Tibial artery (tissue), 4 donors: Measurements from ENCODE around the gene SCAP.
"Not testable (repeated sequence)": the region's sequence is repeated elsewhere in the genome, so short reads cannot be mapped to it uniquely, and the experiment has no call there.

ENCODE experiments used
- DNase-seq, 2 donors: peaks; one replicate each; pipeline ENCODE4 v3.0.0-alpha.2; 2019
- H3K27ac ChIP-seq, 2 donors: fragments of 200-600 bp; sonication (generic) in 1 of 2; 1 replicate in 1 of 2; 2 replicates in 1 of 2; pipeline ENCODE4 v1.5.1; 2018 to 2019; ENCODE audit warnings: mild to moderate bottlenecking in 1 of 2
- H3K27me3 ChIP-seq, 2 donors: fragments of 200-600 bp; sonication (generic) in 1 of 2; one replicate each; pipeline versions ENCODE4 v1.5.1 to v1.6.0; 2016 to 2019
- H3K36me3 ChIP-seq, 3 donors: fragments of 200-600 bp; sonication (generic) in 2 of 3; one replicate each; pipeline ENCODE4 v1.5.1; 2016 to 2019; ENCODE audit warnings: mild to moderate bottlenecking in 2 of 3
- H3K4me1 ChIP-seq, 4 donors: fragments of 200-600 bp; sonication (generic) in 2 of 4; 1 replicate in 3 of 4; 2 replicates in 1 of 4; pipeline ENCODE4 v1.5.1; 2016 to 2019
- H3K4me3 ChIP-seq, 2 donors: fragments of 200-600 bp; sonication (generic) in 1 of 2; 1 replicate in 1 of 2; 2 replicates in 1 of 2; pipeline ENCODE4 v1.5.1; 2018 to 2019; ENCODE audit warnings: mild to moderate bottlenecking in 2 of 2
- H3K9me3 ChIP-seq, 3 donors: fragments of 200-600 bp; sonication (generic) in 1 of 3; one replicate each; pipeline ENCODE4 v1.5.1; 2016 to 2019
- CTCF ChIP-seq, 2 experiments: fragments of 200-600 bp in 1 of 2; fragments of 450-650 bp in 1 of 2; IDR thresholded peaks; one replicate each; pipeline ENCODE4 v1.5.1; 2017 to 2019; ENCODE audit warnings: antibody characterized with exemption in 2 of 2, mild to moderate bottlenecking in 1 of 2, moderate library complexity in 1 of 2
- intact Hi-C: fragments of 100-400 bp; cut with DNase I; formaldehyde crosslinking; loops from one replicate; pipeline ENCODE4 v1.15.0; 2023; ENCODE audit warnings: low total_unique reads

Gene SCAP

DNA sequence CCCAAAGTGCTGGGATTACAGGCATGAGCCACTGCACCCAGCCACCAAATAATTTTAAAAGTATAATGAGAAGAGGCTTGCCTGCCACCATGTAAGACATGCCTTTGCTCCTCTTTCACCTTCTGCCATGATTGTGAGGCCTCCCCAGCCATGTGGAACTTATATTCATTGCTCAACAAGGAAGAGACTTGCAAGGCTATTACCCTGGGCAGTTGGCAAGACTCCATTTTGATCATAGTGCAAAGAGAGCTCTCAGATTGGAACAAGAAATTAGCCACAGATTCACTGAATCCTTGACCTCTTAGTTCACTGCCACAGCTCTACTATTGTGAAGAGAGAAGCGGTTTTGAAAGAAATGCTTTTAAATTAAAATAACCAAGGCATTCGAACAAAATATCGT, 6.1 kb downstream of the SCAP start:
- Histone ChIP-seq H3K36me3 (no peaks in the 10 kb centered on the region), H3K4me1 (peaks cover 3 to 13% (median 9%) of the 10 kb centered on the region in 4 donors), H3K27ac (no peak overlapping the region), H3K4me3 (no peak overlapping the region), H3K9me3 (no peaks in the 10 kb centered on the region), H3K27me3 (no peaks in the 10 kb centered on the region)
- no peak for TF ChIP-seq CTCF (IDR thresholded peaks at IDR 0.05)
- DNase-seq: no peak
- intact Hi-C loops: no loop called here

GRCh38 chr3:47468315-47468714, 7.4 kb downstream of the SCAP start:
- intact Hi-C loops, H3K9me3 ChIP-seq, H3K36me3 ChIP-seq, H3K27me3 ChIP-seq, DNase-seq, H3K4me3 ChIP-seq, H3K4me1 ChIP-seq, H3K27ac ChIP-seq: not testable (repeated sequence)

- TF ChIP-seq CTCF (IDR thresholded peaks at IDR 0.05): no peak
- intact Hi-C loops: no loop called here
- DNase-seq: no peak
- Histone ChIP-seq H3K4me1 (no peaks in the 10 kb centered on the region), H3K27me3 (no peaks in the 10 kb centered on the region), H3K27ac (no peak overlapping the region), H3K36me3 (no peaks in the 10 kb centered on the region), H3K9me3 (no peaks in the 10 kb centered on the region), H3K4me3 (no peak overlapping the region)
Measured at GRCh38 chr3:47464588-47464987, 11.2 kb downstream of the SCAP start.

- H3K27ac ChIP-seq, H3K27me3 ChIP-seq, H3K9me3 ChIP-seq, intact Hi-C loops, H3K4me3 ChIP-seq, H3K36me3 ChIP-seq, DNase-seq: not testable (repeated sequence)
- H3K4me1 ChIP-seq: peaks cover 0 to 13% (median 4%) of the 10 kb centered on the region in 4 donors
Measured at GRCh38 chr3:47459534-47460085, 16.1 kb downstream of the SCAP start.

DNA sequence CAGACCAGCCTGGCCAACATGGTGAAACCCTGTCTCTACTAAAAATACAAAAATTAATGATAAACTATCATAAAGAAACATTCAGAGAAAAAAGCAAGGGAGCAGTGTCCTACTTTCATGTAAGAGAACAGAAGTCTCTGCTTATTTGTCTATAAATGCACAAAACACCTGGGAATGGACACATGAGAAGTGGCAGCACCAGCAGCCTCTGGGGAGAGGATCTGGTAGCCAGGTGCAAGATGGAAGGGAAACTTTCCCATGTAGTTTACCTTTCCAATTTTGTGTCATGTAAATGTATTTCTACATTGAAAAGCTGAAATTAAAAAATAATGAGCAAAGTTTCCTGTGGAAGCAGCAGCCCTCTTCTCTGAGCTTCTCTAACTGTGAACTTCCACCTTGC, 18.8 kb downstream of the SCAP start:
- no peak overlapping the region for H3K4me3 ChIP-seq
- H3K4me1 ChIP-seq: peaks cover 0 to 13% (median 4%) of the 10 kb centered on the region in 4 donors
- H3K9me3 ChIP-seq: no peaks in the 10 kb centered on the region
- no peaks in the 10 kb centered on the region for H3K27me3 ChIP-seq
- no peaks in the 10 kb centered on the region for H3K36me3 ChIP-seq
- no peak overlapping the region for H3K27ac ChIP-seq
- no peak for TF ChIP-seq CTCF (IDR thresholded peaks at IDR 0.05)
- intact Hi-C loops: no loop called here
- no peak for DNase-seq

DNA sequence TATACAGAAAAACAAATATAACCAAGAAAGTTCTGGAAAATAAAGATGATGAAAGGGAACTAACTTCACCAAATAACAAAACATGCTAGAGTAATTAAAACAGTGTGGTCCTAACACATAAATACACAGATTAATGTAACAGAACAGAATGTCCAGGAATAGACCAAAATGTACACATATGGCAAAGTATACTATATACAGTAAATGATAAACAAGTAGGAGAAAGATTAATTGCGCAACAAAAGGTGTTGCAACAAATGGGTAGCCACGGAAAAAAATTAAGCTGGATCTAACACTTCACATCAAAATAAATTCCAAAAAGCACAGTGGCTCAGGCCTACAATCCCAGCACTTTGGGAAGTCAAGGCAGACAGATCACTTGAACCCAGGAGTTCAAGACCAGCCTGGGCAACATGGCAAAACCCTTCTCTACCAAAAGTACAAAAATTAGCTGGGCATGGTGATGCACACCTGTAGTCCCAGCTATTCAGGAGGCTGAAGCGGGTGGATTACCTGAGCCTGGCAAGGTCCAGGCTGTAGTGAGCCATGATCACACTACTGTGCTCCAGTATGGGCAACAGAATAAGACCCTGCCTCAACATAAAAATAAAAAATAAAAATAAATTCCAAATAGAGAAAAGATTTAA, 19.8 kb downstream of the SCAP start:
- TF ChIP-seq CTCF (IDR thresholded peaks at IDR 0.05): no peak
- no peak for DNase-seq
- no peaks in the 10 kb centered on the region for H3K36me3 ChIP-seq
- H3K4me3 ChIP-seq: no peak overlapping the region
- H3K27me3 ChIP-seq: no peaks in the 10 kb centered on the region
- H3K4me1 ChIP-seq: peaks cover 0 to 13% (median 4%) of the 10 kb centered on the region in 4 donors
- intact Hi-C loops: no loop called here
- no peak overlapping the region for H3K27ac ChIP-seq
- H3K9me3 ChIP-seq: no peaks in the 10 kb centered on the region
